HG03354 (cell line): ENCODE data around the gene NPBWR2.

Source experiments
- ATAC-seq: cut with Tn5 transposase; IDR thresholded peaks from one replicate; pipeline ENCODE4 v1.9.1; 2021; ENCODE audit warnings: mild to moderate bottlenecking; ENCODE audit not compliant: unreplicated experiment, poor library complexity, severe bottlenecking

NPBWR2 gene

DNA sequence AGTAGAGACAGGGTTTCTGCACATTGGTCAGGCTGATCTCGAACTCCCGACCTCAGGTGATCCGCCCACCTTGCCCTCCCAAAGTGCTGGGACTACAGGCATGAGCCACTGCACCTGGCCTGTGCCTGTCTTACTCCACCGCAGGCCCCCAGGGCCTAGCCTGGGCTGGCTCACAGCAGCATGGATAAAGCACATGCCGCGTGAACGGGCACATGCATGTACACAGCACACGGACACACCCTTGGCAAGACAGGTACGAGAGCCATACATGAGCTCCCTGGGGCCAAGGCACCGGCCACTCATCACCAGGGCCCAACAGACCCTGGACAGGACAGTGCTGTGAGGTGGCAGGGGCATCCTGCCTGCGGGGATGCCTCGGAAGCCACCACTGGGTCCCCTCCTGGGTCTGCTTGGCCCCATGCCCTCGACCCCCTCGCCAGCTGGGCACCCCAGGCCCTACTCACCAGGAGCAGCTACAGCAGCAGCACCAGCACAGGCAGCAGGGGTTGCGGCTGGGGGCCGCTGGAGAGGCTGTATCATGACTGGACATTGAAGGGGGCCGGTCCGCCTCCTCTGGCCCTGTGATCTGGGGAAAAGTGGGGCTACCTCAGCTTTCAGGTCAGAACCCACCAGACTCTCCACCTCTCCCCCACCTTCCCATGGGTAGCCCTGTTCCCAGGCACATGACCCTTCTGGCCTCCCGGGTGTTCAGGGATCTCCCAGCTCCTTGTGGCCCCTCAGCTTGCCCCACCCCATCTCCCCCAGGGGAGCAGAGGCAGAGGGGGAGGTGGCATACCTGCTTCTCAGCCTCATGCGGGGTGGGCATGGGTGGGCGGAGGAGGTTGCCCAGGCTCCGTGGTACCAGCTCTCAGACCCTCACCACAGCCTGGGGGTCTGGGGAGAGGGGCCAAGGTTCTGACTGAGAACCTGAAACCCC is 31.0 kb downstream of the NPBWR2 start:
- no peak for ATAC-seq

GRCh38 chr20:64075556-64075955 is 31.8 kb downstream of the NPBWR2 start:
- ATAC-seq: no peak

- ATAC-seq: no peak
Measured at GRCh38 chr20:64074963-64075362, 32.4 kb downstream of the NPBWR2 start.

DNA sequence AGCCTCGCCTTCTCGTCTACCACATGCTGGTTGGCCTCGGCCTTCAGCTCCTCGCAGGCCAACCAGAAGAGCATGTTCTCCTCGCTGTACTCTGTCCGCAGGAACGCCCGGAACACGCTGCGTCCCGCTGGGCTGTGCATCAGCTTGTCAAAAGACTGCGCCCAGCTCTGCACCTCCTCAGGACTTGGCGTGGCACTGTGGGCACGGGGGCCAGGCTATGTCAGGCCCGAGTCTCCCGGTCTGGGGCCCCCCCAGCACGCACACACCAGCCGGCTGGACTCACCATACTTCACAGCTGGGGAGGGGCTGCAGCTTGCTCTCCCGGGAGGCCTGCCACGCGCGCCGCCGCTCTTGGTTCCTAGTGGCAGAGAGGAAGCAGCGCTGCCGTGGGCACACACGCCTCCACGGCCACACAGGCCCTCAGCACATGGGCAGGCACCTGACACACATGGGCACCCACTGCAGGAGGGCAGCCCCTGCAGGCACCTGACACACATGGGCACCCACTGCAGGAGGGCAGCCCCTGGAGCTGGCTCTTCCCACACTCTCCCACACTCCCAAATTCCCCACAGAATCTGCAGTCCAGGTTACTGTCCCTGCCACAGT is 33.1 kb downstream of the NPBWR2 start:
- ATAC-seq: no peak

GRCh38 chr20:64073476-64074183 is 33.7 kb downstream of the NPBWR2 start:
- no peak for ATAC-seq

DNA sequence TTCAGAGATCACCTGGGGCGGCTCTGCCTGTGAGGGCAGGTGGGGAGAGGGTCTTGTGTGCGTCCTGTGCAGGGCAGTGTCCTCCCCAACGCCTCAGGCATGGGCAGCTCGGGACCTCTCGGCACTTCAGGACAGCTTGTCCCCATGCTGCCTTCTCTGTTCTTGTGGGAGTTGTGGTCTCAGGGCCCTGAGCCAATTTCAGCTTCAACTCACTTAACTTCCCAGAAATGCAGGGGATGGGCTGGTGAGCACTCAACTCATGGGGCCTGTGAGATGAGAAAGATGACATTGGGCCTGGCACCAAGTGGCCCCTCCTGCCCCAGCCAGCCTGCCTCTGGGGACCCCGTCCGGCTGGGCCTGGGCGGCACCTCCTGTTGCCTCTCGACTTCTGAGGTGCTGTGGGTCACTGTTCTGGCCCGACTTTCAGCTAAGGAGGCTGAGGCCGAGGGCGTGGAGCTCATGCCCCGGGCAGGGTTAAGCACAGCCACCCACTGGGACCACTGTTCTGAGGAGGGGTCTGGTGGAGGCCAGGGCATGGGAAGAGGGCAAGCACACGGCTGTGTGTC is 34.8 kb downstream of the NPBWR2 start:
- ATAC-seq: no peak

GRCh38 chr20:64071341-64072332 is 35.7 kb downstream of the NPBWR2 start:
- ATAC-seq: no peak

DNA sequence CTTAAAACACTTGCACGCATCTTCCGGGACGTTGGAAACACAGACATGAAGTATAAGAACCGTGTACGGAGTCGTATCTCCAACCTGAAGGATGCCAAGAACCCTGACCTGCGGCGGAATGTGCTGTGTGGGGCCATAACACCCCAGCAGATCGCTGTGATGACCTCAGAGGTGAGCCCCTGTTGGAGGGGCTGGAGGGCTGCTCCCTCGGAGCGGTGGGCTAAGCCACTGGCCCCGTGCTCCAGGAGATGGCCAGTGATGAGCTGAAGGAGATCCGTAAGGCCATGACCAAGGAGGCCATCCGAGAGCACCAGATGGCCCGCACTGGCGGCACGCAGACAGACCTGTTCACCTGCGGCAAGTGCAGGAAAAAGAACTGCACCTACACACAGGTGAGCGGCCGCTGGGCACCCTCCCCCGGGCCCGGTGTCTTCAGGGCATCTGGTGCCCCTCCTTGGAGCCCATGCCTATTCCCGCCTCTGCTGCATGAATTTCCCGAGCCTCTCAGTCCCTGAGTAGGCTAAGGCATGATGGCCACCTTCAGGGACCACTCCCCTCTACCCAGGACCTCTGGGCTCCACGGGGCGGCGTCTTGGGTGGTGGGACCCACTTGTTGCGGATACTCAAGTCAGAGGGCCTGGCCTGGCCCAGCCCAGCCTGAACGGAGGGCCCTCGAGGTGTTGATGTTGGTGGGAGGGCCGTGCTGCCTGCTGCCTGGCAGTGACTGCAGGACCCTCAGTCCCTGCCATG is 36.9 kb downstream of the NPBWR2 start:
- ATAC-seq: no peak

DNA sequence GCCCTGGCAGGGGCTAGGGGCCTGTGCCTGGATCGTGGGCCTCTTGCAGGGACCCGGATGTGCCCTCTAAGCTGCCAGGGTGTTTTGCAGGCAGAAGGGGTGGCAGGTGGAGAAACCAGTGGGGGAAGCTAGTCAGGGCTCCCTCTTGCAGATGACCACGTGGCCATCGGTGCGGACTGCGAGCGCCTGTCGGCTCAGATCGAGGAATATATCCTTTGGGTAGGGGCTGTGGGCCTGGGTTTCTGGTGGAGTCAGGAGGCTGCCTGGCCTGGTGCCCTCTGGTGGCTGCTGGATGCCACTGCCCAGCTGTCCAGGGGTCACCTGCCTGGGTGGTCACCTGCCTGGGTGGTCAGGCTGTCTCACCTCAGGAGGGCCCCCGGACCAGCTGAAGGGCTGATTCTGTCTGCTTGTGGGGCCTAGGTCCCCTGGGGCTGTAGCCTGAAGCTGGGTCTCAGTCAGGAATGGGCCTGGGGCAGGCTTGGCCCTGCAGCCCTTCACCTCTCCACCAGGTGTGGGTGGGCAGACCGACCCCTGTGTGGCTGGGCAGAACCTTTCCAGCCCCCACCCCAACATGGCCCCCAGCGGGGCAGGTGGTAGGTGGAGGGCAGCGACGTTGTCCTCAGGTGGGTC is 37.6 kb downstream of the NPBWR2 start:
- no peak for ATAC-seq

GRCh38 chr20:64069209-64069613 is 38.2 kb downstream of the NPBWR2 start:
- no peak for ATAC-seq

GRCh38 chr20:64068386-64069208 is 38.8 kb downstream of the NPBWR2 start:
- no peak for ATAC-seq

DNA sequence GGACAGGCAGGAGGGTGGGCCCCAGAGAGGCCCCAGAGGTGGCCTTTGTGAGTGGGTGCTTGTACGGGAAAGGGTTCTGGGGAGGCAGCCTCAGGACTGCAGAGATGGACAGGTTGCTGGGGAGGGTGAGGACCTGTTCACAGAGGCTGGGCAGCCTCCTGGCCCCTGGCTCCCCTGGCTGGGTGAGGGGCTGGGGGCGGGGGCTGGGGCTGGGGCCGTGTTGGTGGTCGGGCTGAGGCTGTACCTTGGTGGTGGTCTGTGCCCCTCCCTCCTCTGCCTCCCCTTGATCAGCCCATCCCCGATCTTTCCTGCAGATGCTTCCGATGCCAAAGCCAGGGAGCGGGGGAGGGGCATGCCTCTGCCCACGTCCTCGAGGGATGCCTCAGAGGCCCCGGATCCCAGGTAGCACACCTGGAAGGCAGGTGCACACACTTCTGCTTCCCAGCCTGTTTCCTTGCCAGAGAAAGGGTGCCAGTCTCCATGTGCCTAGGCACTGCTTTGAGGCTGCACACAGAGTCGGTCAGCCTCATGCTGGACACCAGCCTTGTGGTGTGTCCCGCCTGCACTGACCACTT is 39.5 kb downstream of the NPBWR2 start:
- no peak for ATAC-seq

- ATAC-seq: no peak
Measured at GRCh38 chr20:64067005-64067632, 40.2 kb downstream of the NPBWR2 start.

- no peak for ATAC-seq
Measured at GRCh38 chr20:64065974-64066343, 41.4 kb downstream of the NPBWR2 start.

- no peak for ATAC-seq
Measured at GRCh38 chr20:64065062-64065973, 42.0 kb downstream of the NPBWR2 start.
